Ecto neural progenitor cell (in vitro differentiated cells): Measurements from ENCODE around the gene DTNB.

Experiments
- DNase-seq: peaks from one replicate; pipeline ENCODE4 v3.0.0-alpha.2; 2018; ENCODE audit warnings: low spot score

DTNB gene

GRCh38 chr2:25497918-25498407 is 175.4 kb downstream of the DTNB start:
- no peak for DNase-seq

- DNase-seq = no peak
These were observed 176.0 kb downstream of the DTNB start for GRCh38 chr2:25497229-25497917.

GRCh38 chr2:25494616-25495015 is 178.8 kb downstream of the DTNB start:
- no peak for DNase-seq

GRCh38 chr2:25493207-25493606 is 180.2 kb downstream of the DTNB start:
- DNase-seq = no peak

- DNase-seq = no peak
These were observed 180.7 kb downstream of the DTNB start for GRCh38 chr2:25492726-25493125.

- no peak for DNase-seq
These were observed 181.3 kb downstream of the DTNB start for GRCh38 chr2:25491966-25492532.

- no peak for DNase-seq
These were observed 182.2 kb downstream of the DTNB start for GRCh38 chr2:25491003-25491696.

GRCh38 chr2:25490217-25490616 is 183.2 kb downstream of the DTNB start:
- no peak for DNase-seq

- no peak for DNase-seq
These were observed 183.7 kb downstream of the DTNB start for GRCh38 chr2:25489631-25490030.

GRCh38 chr2:25483607-25484266 is 189.6 kb downstream of the DTNB start:
- DNase-seq = no peak

- no peak for DNase-seq
These were observed 191.0 kb downstream of the DTNB start for GRCh38 chr2:25482341-25482740.

- no peak for DNase-seq
These were observed 191.7 kb downstream of the DTNB start for GRCh38 chr2:25481381-25482300.

- no peak for DNase-seq
These were observed 192.8 kb downstream of the DTNB start for GRCh38 chr2:25480561-25480960.

GRCh38 chr2:25479761-25480160 is 193.6 kb downstream of the DTNB start:
- no peak for DNase-seq

GRCh38 chr2:25478736-25479135 is 194.6 kb downstream of the DTNB start:
- DNase-seq = no peak

- DNase-seq = no peak
These were observed 199.5 kb downstream of the DTNB start for GRCh38 chr2:25473758-25474340.

- DNase-seq = no peak
These were observed 200.2 kb downstream of the DTNB start for GRCh38 chr2:25473131-25473530.

- DNase-seq = no peak
These were observed 202.6 kb downstream of the DTNB start for GRCh38 chr2:25470806-25471205.

- DNase-seq = no peak
These were observed 205.6 kb downstream of the DTNB start for GRCh38 chr2:25467743-25468142.

- DNase-seq = no peak
These were observed 211.4 kb downstream of the DTNB start for GRCh38 chr2:25462021-25462420.

GRCh38 chr2:25460261-25460905 is 213.0 kb downstream of the DTNB start:
- no peak for DNase-seq
